WTC11 (cell line): ENCODE data around the gene FREM1. TPM values are rescaled to one million over a fixed set of nuclear protein-coding genes. Genes with fewer than 3 reads are reported as not detected.

Source experiments
- ATAC-seq: fragments of 200-7000 bp; cut with Tn5 transposase; 2 replicates; pipeline ENCODE4 v1.10.0; 2021; ENCODE audit warnings: mild to moderate bottlenecking, moderate library complexity
- CTCF ChIA-PET: fragments of 300-600 bp; sonication (Branson Sonifier 250); formaldehyde crosslinking; loops from one replicate; lab custom pipeline; 2021; ENCODE audit warnings: antibody characterized with exemption; lab: Charles Lee
- POLR2A ChIA-PET: fragments of 350-600 bp; sonication (Branson Sonifier 250); formaldehyde crosslinking; loops from one replicate; lab custom pipeline; 2021; ENCODE audit warnings: antibody characterized with exemption; lab: Charles Lee
- DNase-seq: peaks from one replicate; pipeline ENCODE4 v3.0.0; 2021; ENCODE audit warnings: low spot score
- H3K27ac Mint-ChIP-seq: 2 replicates; pipeline ENCODE4 v1.8.0; 2021; ENCODE audit warnings: mixed read lengths
- H3K27me3 Mint-ChIP-seq: 2 replicates; pipeline ENCODE4 v1.8.0; 2021; ENCODE audit warnings: low read depth, mild to moderate bottlenecking, moderate library complexity, mixed read lengths
- H3K36me3 Mint-ChIP-seq: 2 replicates; pipeline ENCODE4 v1.8.0; 2021; ENCODE audit warnings: mixed read lengths
- H3K4me1 Mint-ChIP-seq: 2 replicates; pipeline ENCODE4 v1.8.0; 2022; ENCODE audit warnings: mixed read lengths
- H3K4me3 Mint-ChIP-seq: 2 replicates; pipeline ENCODE4 v1.8.0; 2021; ENCODE audit warnings: mild to moderate bottlenecking, moderate library complexity, mixed read lengths
- H3K9me3 Mint-ChIP-seq: 2 replicates; pipeline ENCODE4 v1.8.0; 2021; ENCODE audit warnings: mixed read lengths
- AFF4 ChIP-seq: sonication (generic); formaldehyde crosslinking; IDR thresholded peaks from 2 replicates; pipeline ENCODE4 v1.8.1; 2023; ENCODE audit warnings: mild to moderate bottlenecking, missing genetic modification reagents, borderline replicate concordance
- AR ChIP-seq: fragments of 250-450 bp; sonication (Bioruptor Pico); IDR thresholded peaks from 2 replicates; pipeline ENCODE4 v1.9.0; 2021; ENCODE audit warnings: mild to moderate bottlenecking
- ATF1 ChIP-seq: sonication (generic); formaldehyde crosslinking; IDR thresholded peaks from 2 replicates; pipeline ENCODE4 v1.8.1; 2023; ENCODE audit warnings: mild to moderate bottlenecking, moderate library complexity, missing genetic modification reagents
- ATF2 ChIP-seq: sonication (generic); formaldehyde crosslinking; IDR thresholded peaks from 2 replicates; pipeline ENCODE4 v1.8.1; 2022; ENCODE audit warnings: low read depth, missing genetic modification reagents, borderline replicate concordance
- CREB1 ChIP-seq: sonication (generic); formaldehyde crosslinking; IDR thresholded peaks from 2 replicates; pipeline ENCODE4 v1.8.0; 2023; ENCODE audit warnings: mild to moderate bottlenecking, missing genetic modification reagents
- E2F5 ChIP-seq: sonication (generic); formaldehyde crosslinking; IDR thresholded peaks from 2 replicates; pipeline ENCODE4 v1.8.1; 2022; ENCODE audit warnings: mild to moderate bottlenecking, moderate library complexity, missing genetic modification reagents
- FOXK1 ChIP-seq: sonication (generic); formaldehyde crosslinking; IDR thresholded peaks from 2 replicates; pipeline ENCODE4 v1.8.0; 2022; ENCODE audit warnings: mild to moderate bottlenecking, moderate library complexity, missing genetic modification reagents
- FOXP4 ChIP-seq: sonication (generic); formaldehyde crosslinking; IDR thresholded peaks from 2 replicates; pipeline ENCODE4 v1.8.0; 2022; ENCODE audit warnings: mild to moderate bottlenecking, missing genetic modification reagents
- NR3C1 ChIP-seq: sonication (generic); formaldehyde crosslinking; conservative IDR thresholded peaks from 2 replicates; pipeline ENCODE4 v1.8.1; 2023; ENCODE audit warnings: low read depth, mild to moderate bottlenecking, missing genetic modification reagents
- TP53 ChIP-seq: sonication (generic); formaldehyde crosslinking; IDR thresholded peaks from 2 replicates; pipeline ENCODE4 v1.8.1; 2023; ENCODE audit warnings: mild to moderate bottlenecking, missing genetic modification reagents
- USF1 ChIP-seq: sonication (generic); formaldehyde crosslinking; IDR thresholded peaks from 2 replicates; pipeline ENCODE4 v1.8.0; 2022; ENCODE audit warnings: mild to moderate bottlenecking, missing genetic modification reagents
- ZBTB21 ChIP-seq: sonication (generic); formaldehyde crosslinking; IDR thresholded peaks from 2 replicates; pipeline ENCODE4 v1.8.1; 2023; ENCODE audit warnings: mild to moderate bottlenecking, missing genetic modification reagents, borderline replicate concordance
- ZNF396 ChIP-seq: fragments of 250-450 bp; sonication (Bioruptor Pico); IDR thresholded peaks from 2 replicates; pipeline ENCODE4 v1.8.0; 2021; ENCODE audit warnings: mild to moderate bottlenecking, moderate library complexity, borderline replicate concordance
- ZNF512 ChIP-seq: sonication (generic); formaldehyde crosslinking; IDR thresholded peaks from 2 replicates; pipeline ENCODE4 v1.8.1; 2022; ENCODE audit warnings: missing genetic modification reagents, borderline replicate concordance
- ZNF671 ChIP-seq: fragments of 250-450 bp; sonication (Bioruptor Pico); IDR thresholded peaks from 2 replicates; pipeline ENCODE4 v1.8.0; 2021; ENCODE audit warnings: mild to moderate bottlenecking
- ZSCAN18 ChIP-seq: fragments of 250-450 bp; sonication (Bioruptor Pico); IDR thresholded peaks from 2 replicates; pipeline ENCODE4 v2.1.2; 2022; ENCODE audit warnings: mild to moderate bottlenecking, moderate library complexity
- total RNA-seq: library from RNA; stranded (reverse); gene quantifications from 3 replicates; pipeline ENCODE4 v1.2.3, GENCODE V29; 2021

The FREM1 gene
- total RNA-seq, 1 experiment from 2014 or later = 2.8 TPM

GRCh38 chr9:14936491-14936890, 26.3 kb upstream of the FREM1 start (continued):
- TF ChIP-seq AFF4 (CRISPR knock-in tag) = no peak
- TF ChIP-seq FOXP4 (CRISPR knock-in tag) = no peak
- no peak for TF ChIP-seq ZSCAN18
- no peak for TF ChIP-seq CREB1 (CRISPR knock-in tag)

GRCh38 chr9:14935964-14936363, 25.7 kb upstream of the FREM1 start:
- Mint-ChIP-seq H3K27ac (no peak overlapping the region), H3K36me3 (no peaks in the 10 kb centered on the region)
- POLR2A ChIA-PET = no interaction called here

More at GRCh38 chr9:14935964-14936363, 25.7 kb upstream of the FREM1 start:
- CTCF ChIA-PET = interaction anchor here (0.8 to 2.6 kb wide), 4 partner anchors 55 to 89 kb away, joined by 3 to 11 read pairs (median 3); no protein-coding TSS in a partner anchor
- DNase-seq (no peak), ATAC-seq (no peak)
- peaks cover 26% of the 10 kb centered on the region for H3K4me1 Mint-ChIP-seq
- TF ChIP-seq ATF2 (CRISPR knock-in tag) (no peak), E2F5 (CRISPR knock-in tag) (no peak), TP53 (CRISPR knock-in tag) (no peak), ZNF396 (CRISPR knock-in tag) (no peak), AFF4 (CRISPR knock-in tag) (no peak), ZNF671 (no peak), NR3C1 (CRISPR knock-in tag) (no peak), AR (CRISPR knock-in tag) (no peak), USF1 (no peak), ZBTB21 (CRISPR knock-in tag) (no peak), ZNF512 (no peak), ATF1 (CRISPR knock-in tag) (no peak), FOXK1 (no peak)
- TF ChIP-seq, all 79 proteins: peak for 0
- Mint-ChIP-seq H3K27me3 (no peaks in the 10 kb centered on the region), H3K9me3 (peaks cover 3% of the 10 kb centered on the region; the same call in 1 of the 2 replicates), H3K4me3 (no peak overlapping the region)
